WERI-Rb-1 (cell line): ENCODE results near the gene LEAP2.

ENCODE experiments used
- DNase-seq: peaks from one replicate; pipeline ENCODE4 v3.0.0-alpha.2; 2020
- H3K27ac ChIP-seq: fragments of 250-450 bp; sonication (Bioruptor Pico); 2 replicates; pipeline ENCODE4 v1.5.1; 2020; ENCODE audit warnings: mild to moderate bottlenecking, moderate library complexity
- H3K27me3 ChIP-seq: fragments of 250-450 bp; sonication (Bioruptor Pico); 2 replicates; pipeline ENCODE4 v1.5.1; 2021; ENCODE audit warnings: mild to moderate bottlenecking, low read depth, moderate library complexity; ENCODE audit not compliant: insufficient read depth, severe bottlenecking
- H3K36me3 ChIP-seq: fragments of 250-450 bp; sonication (Bioruptor Pico); 2 replicates; pipeline ENCODE4 v1.5.1; 2020; ENCODE audit warnings: mild to moderate bottlenecking, moderate library complexity
- H3K4me3 ChIP-seq: 2 replicates; pipeline ENCODE4 v1.5.1; 2011; ENCODE audit warnings: low read depth, mild to moderate bottlenecking, control low read depth, low read length
- H3K9me3 ChIP-seq: fragments of 250-450 bp; sonication (Bioruptor Pico); 2 replicates; pipeline ENCODE4 v1.5.1; 2021; ENCODE audit warnings: mild to moderate bottlenecking, moderate library complexity; ENCODE audit not compliant: severe bottlenecking
- TF ChIP-seq, protein P1 (sequence below): IDR thresholded peaks from 2 replicates; pipeline ENCODE4 v1.5.1; 2011; ENCODE audit warnings: low read depth, mild to moderate bottlenecking, control low read depth, inconsistent platforms, low read length

LEAP2 gene

DNA sequence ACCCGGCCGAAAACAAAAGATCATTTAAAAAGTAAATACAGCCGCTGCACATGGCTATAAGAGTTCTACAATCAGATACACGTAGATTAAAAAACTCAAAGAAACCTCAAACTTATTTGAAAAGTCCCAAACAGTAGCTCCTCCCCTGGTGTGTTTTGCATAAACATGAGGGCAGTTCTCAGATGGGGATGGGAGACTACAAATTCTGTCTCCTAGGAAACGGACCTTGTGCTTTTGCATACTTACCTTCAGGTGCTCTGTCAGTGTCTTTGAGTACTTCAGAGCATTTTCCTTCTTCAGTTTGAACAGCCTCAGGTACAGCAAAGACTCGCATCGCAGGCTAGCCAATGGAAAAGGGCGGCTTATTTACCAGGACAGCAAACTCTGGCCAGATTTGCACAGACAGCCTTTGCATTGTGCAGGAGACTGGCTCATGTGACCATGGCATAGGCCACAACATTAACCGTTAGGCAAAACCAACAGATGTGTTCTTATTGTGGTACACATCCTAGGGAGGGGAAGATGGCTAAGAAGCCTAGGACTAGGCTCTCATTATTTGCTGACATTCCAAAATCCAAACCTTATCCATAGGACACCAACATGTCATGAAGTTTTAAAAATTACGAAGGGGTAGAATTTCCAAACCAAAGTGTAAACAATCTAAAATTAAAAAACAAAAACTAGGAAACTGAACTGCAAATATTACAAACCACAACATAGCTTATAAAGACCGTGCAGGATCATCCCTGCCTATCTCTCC, 12.8 kb downstream of the LEAP2 start:
- DNase-seq = no peak
- peaks cover 77% of the 10 kb centered on the region for H3K36me3 ChIP-seq
- no peaks in the 10 kb centered on the region for H3K9me3 ChIP-seq
- TF ChIP-seq, protein P1, sequence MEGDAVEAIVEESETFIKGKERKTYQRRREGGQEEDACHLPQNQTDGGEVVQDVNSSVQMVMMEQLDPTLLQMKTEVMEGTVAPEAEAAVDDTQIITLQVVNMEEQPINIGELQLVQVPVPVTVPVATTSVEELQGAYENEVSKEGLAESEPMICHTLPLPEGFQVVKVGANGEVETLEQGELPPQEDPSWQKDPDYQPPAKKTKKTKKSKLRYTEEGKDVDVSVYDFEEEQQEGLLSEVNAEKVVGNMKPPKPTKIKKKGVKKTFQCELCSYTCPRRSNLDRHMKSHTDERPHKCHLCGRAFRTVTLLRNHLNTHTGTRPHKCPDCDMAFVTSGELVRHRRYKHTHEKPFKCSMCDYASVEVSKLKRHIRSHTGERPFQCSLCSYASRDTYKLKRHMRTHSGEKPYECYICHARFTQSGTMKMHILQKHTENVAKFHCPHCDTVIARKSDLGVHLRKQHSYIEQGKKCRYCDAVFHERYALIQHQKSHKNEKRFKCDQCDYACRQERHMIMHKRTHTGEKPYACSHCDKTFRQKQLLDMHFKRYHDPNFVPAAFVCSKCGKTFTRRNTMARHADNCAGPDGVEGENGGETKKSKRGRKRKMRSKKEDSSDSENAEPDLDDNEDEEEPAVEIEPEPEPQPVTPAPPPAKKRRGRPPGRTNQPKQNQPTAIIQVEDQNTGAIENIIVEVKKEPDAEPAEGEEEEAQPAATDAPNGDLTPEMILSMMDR = no peak
- no peak overlapping the region for H3K27ac ChIP-seq
- H3K4me3 ChIP-seq = no peak overlapping the region
- H3K27me3 ChIP-seq = no peaks in the 10 kb centered on the region

DNA sequence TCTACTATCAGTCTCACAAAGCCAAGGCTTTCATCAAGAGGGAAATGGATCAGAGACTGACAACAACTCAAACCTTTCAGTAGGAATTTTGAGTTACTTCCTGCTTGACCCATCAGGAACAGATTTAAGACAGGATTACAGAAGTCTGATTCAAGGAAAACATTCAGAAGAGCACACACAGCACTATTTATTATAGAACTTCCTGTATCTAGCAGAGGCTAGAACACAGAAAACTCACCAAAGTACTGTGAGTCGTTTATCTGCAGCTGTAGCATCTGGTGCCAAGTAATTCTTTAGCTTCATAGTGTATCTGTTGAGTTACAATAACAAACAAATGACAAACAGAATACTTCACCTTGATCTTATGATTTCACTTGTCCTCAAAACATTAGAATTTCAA, 13.8 kb downstream of the LEAP2 start:
- TF ChIP-seq, protein P1 = no peak
- no peak overlapping the region for H3K27ac ChIP-seq
- H3K9me3 ChIP-seq = no peaks in the 10 kb centered on the region
- no peak overlapping the region for H3K4me3 ChIP-seq
- H3K36me3 ChIP-seq = peaks cover 78% of the 10 kb centered on the region
- H3K27me3 ChIP-seq = no peaks in the 10 kb centered on the region
- no peak for DNase-seq

DNA sequence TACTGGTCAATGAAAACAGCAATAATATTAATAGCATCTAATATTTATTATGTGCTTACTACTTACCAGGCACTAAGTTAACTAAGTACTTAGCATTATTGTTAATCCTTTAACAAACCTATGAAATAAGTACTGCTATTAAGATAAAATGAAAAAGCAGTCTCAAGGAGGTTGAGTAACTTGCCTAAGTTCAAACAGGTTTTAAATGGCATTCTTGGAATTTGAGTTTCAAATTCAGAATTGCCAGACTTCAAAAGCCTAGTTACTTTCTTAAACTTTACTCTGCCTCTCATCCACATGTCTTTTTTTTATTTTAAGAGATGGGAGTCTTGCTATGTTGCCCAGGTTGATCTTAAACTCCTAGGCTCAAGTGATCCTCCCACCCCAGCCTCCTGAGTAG, 16.0 kb downstream of the LEAP2 start:
- TF ChIP-seq, protein P1 = no peak
- no peak for DNase-seq
- H3K27ac ChIP-seq = no peak overlapping the region
- no peak overlapping the region for H3K4me3 ChIP-seq
- no peaks in the 10 kb centered on the region for H3K27me3 ChIP-seq
- no peaks in the 10 kb centered on the region for H3K9me3 ChIP-seq
- peaks cover 87% of the 10 kb centered on the region for H3K36me3 ChIP-seq

DNA sequence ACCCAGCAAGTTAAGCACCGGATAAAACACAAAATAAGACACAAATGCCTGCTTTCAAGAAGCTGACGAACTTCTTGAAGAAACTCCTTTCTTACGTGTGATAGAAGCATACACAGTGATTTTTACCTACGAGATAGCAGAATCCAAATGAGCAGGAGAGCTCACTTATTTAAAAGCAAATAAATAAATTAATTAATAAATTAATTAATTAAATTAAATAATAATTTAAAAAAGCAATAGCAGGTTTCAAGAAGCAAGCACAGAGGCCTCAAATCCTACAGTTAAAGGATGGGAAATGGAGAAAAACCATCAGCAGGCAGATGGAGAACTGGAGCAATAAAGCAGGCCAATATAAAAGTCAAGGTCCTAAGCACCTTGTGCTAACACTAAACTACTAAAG, 17.3 kb downstream of the LEAP2 start:
- Histone ChIP-seq H3K9me3 (no peaks in the 10 kb centered on the region), H3K27ac (no peak overlapping the region), H3K36me3 (peaks cover 93% of the 10 kb centered on the region), H3K27me3 (no peaks in the 10 kb centered on the region), H3K4me3 (no peak overlapping the region)
- no peak for DNase-seq
- TF ChIP-seq, protein P1 = no peak

DNA sequence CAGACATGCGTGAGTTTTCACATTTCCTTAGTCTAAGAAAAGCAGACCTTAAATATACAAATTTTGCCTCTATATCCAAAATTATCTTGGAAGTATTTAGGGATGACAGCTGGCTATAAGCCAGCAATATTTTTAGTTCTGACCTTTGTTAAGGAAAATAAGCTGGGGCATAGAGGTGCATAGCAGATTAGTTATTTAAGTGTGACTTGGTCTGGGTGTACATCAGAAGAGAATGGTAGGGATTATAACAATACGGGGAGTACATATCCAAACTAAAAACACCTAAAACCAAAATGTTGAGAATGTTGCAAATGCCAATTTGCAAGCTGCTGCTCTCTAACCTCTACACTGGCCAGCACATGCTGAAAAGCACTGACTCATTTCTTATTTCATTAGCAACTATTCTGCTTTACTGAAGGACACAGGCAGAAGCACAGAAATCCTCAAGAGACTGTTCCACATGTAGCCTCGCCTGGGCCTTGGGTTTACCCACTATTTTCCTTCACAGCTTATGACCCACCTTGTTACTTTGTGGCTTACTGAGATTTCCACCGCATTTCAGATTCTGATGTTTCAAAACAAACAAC, 22.3 kb downstream of the LEAP2 start:
- Histone ChIP-seq H3K36me3 (peaks cover 79% of the 10 kb centered on the region), H3K4me3 (no peak overlapping the region), H3K9me3 (no peaks in the 10 kb centered on the region), H3K27me3 (no peaks in the 10 kb centered on the region), H3K27ac (no peak overlapping the region)
- TF ChIP-seq, protein P1 = no peak
- DNase-seq = no peak
